ENCODE measurements around the gene GRHL3. TPM values are rescaled to one million over a fixed set of nuclear protein-coding genes. Genes with fewer than 3 reads are reported as not detected.

Gene GRHL3
- total RNA-seq, 1 donor from 2014 or later: 0.12 TPM

- no peaks in the 10 kb centered on the region for H3K36me3 Mint-ChIP-seq (ENCODE audit: low read depth)
- H3K4me1 Mint-ChIP-seq: no peaks in the 10 kb centered on the region
- no peaks in the 10 kb centered on the region for H3K27me3 Mint-ChIP-seq (ENCODE audit: low read depth)
- H3K4me3 Mint-ChIP-seq: no peak overlapping the region
- H3K9me3 Mint-ChIP-seq: no peaks in the 10 kb centered on the region
- no peak for DNase-seq (ENCODE audit: low read depth, low spot score)
- no peak for TF ChIP-seq CTCF (conservative IDR thresholded peaks at IDR 0.05)
- peak overlapping the region; percentile 35 for H3K27ac Mint-ChIP-seq (ENCODE audit: unreplicated experiment)
These were observed 32.1 kb downstream of the GRHL3 start for GRCh38 chr1:24351247-24351646.

GRCh38 chr1:24351918-24352627 lies 32.9 kb downstream of the GRHL3 start:
- H3K4me1 Mint-ChIP-seq: no peaks in the 10 kb centered on the region
- no peaks in the 10 kb centered on the region for H3K9me3 Mint-ChIP-seq
- H3K27me3 Mint-ChIP-seq (ENCODE audit: low read depth): no peaks in the 10 kb centered on the region
- no peak for TF ChIP-seq CTCF (conservative IDR thresholded peaks at IDR 0.05)
- DNase-seq (ENCODE audit: low read depth, low spot score): no peak
- H3K27ac Mint-ChIP-seq (ENCODE audit: unreplicated experiment): no peak overlapping the region
- no peaks in the 10 kb centered on the region for H3K36me3 Mint-ChIP-seq (ENCODE audit: low read depth)
- H3K4me3 Mint-ChIP-seq: no peak overlapping the region

GRCh38 chr1:24353292-24353891 lies 34.2 kb downstream of the GRHL3 start:
- Mint-ChIP-seq H3K4me1 (no peaks in the 10 kb centered on the region), H3K4me3 (no peak overlapping the region), H3K27me3 (ENCODE audit: low read depth) (no peaks in the 10 kb centered on the region), H3K27ac (ENCODE audit: unreplicated experiment) (no peak overlapping the region), H3K9me3 (no peaks in the 10 kb centered on the region), H3K36me3 (ENCODE audit: low read depth) (no peaks in the 10 kb centered on the region)
- no peak for DNase-seq (ENCODE audit: low read depth, low spot score)
- TF ChIP-seq CTCF (conservative IDR thresholded peaks at IDR 0.05): no peak

GRCh38 chr1:24355466-24355865 lies 36.3 kb downstream of the GRHL3 start:
- Mint-ChIP-seq H3K27ac (ENCODE audit: unreplicated experiment) (no peak overlapping the region), H3K9me3 (no peaks in the 10 kb centered on the region), H3K4me1 (no peaks in the 10 kb centered on the region), H3K36me3 (ENCODE audit: low read depth) (no peaks in the 10 kb centered on the region), H3K27me3 (ENCODE audit: low read depth) (no peaks in the 10 kb centered on the region), H3K4me3 (no peak overlapping the region)
- TF ChIP-seq CTCF (conservative IDR thresholded peaks at IDR 0.05): no peak
- DNase-seq (ENCODE audit: low read depth, low spot score): no peak

GRCh38 chr1:24357038-24357437 lies 37.9 kb downstream of the GRHL3 start:
- DNase-seq (ENCODE audit: low read depth, low spot score): no peak
- Mint-ChIP-seq H3K36me3 (ENCODE audit: low read depth) (no peaks in the 10 kb centered on the region), H3K4me1 (no peaks in the 10 kb centered on the region), H3K4me3 (no peak overlapping the region), H3K27me3 (ENCODE audit: low read depth) (no peaks in the 10 kb centered on the region), H3K9me3 (no peaks in the 10 kb centered on the region), H3K27ac (ENCODE audit: unreplicated experiment) (no peak overlapping the region)
- TF ChIP-seq CTCF (conservative IDR thresholded peaks at IDR 0.05): no peak

Measured in neural crest cell (in vitro differentiated cells).